HG02970 (cell line): ENCODE results near the gene MCHR2.
A peak's percentile ranks its signal among the peaks of the same experiment; 100 is the strongest.
"Not testable (repeated sequence)": the region's sequence is repeated elsewhere in the genome, so short reads cannot be mapped to it uniquely, and the experiment has no call there.

Experiments used
- ATAC-seq: cut with Tn5 transposase; IDR thresholded peaks from one replicate; pipeline ENCODE4 v1.9.1; 2021; ENCODE audit warnings: mild to moderate bottlenecking, moderate library complexity, moderate number of reproducible peaks; ENCODE audit not compliant: unreplicated experiment, low FRiP score

The MCHR2 gene

GRCh38 chr6:99993533-99994251 is at the start of gene MCHR2:
Gene MCHR2, minus strand, starts transcription at chr6:99994223. Its CDS starts 38,076 bp downstream, at chr6:99956147.
- no peak for ATAC-seq

GRCh38 chr6:100038546-100038945 is 44.5 kb upstream of the MCHR2 start:
- ATAC-seq: not testable (repeated sequence)

- ATAC-seq: peak; percentile 67
Observed at GRCh38 chr6:100035873-100036653, 42.0 kb upstream of the MCHR2 start.

- ATAC-seq: no peak
Observed at GRCh38 chr6:100023798-100024197, 29.8 kb upstream of the MCHR2 start.

GRCh38 chr6:100022847-100023246 is 28.8 kb upstream of the MCHR2 start:
- ATAC-seq: no peak

GRCh38 chr6:100008857-100009256 is 14.8 kb upstream of the MCHR2 start:
- no peak for ATAC-seq

GRCh38 chr6:100001915-100002388 is 7.9 kb upstream of the MCHR2 start:
- peak; percentile 92 for ATAC-seq

GRCh38 chr6:99997141-99997540 is 3.1 kb upstream of the MCHR2 start:
- no peak for ATAC-seq

- no peak for ATAC-seq
Observed at GRCh38 chr6:99995916-99996315, 1.9 kb upstream of the MCHR2 start.

- ATAC-seq: no peak
Observed at GRCh38 chr6:99993146-99993532, 884 bp downstream of the MCHR2 start.

GRCh38 chr6:99991955-99992354 is 2.1 kb downstream of the MCHR2 start:
- ATAC-seq: no peak

GRCh38 chr6:99980741-99981140 is 13.3 kb downstream of the MCHR2 start:
- ATAC-seq: no peak

GRCh38 chr6:99979953-99980352 is 14.1 kb downstream of the MCHR2 start:
- no peak for ATAC-seq

GRCh38 chr6:99967052-99967451 is 27.0 kb downstream of the MCHR2 start:
- ATAC-seq: no peak

- no peak for ATAC-seq
Observed at GRCh38 chr6:99960027-99960426, 34.0 kb downstream of the MCHR2 start.

GRCh38 chr6:99951016-99951805 is 42.8 kb downstream of the MCHR2 start:
- no peak for ATAC-seq

- no peak for ATAC-seq
Observed at GRCh38 chr6:99946005-99946404, 48.0 kb downstream of the MCHR2 start.

GRCh38 chr6:99943846-99944245 is 50.2 kb downstream of the MCHR2 start:
- ATAC-seq: no peak

- ATAC-seq: no peak
Observed at GRCh38 chr6:99940582-99940981, 53.4 kb downstream of the MCHR2 start.

- ATAC-seq: no peak
Observed at GRCh38 chr6:99933129-99933528, 60.9 kb downstream of the MCHR2 start.

GRCh38 chr6:99912657-99913056 is 81.4 kb downstream of the MCHR2 start:
- ATAC-seq: no peak
